GM18507 (cell line): ENCODE measurements around the gene KCNH1.

ENCODE experiments used
- DNase-seq: peaks from one replicate; pipeline ENCODE4 v3.0.0; 2011; ENCODE audit warnings: low read depth; ENCODE audit not compliant: insufficient read length; ENCODE audit errors: extremely low spot score
- FAIRE-seq: peaks from 2 replicates; lab custom pipeline; 2011; peaks lifted over from hg19 to GRCh38; lab: Jason Lieb, UNC

KCNH1 gene

DNA sequence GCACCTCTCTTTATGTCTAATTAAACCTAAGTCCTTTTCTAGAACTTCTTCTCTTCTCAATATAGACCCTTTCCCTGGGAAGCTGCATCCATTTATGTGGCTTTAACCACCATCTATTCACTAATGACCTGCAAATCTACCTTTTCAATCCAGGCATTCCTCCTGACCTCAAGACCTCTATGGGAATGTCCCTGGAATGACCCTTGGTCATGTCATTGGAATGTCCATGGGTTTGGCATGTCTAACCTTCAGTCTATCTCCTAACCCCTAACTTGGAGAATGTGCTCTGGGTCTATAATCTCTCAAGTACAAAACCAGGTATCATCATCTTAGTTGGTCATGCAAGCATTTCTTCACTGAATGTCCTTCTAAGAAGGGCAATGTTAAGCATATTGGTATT, 196.1 kb downstream of the KCNH1 start:
- FAIRE-seq (no peak), DNase-seq (no peak)

DNA sequence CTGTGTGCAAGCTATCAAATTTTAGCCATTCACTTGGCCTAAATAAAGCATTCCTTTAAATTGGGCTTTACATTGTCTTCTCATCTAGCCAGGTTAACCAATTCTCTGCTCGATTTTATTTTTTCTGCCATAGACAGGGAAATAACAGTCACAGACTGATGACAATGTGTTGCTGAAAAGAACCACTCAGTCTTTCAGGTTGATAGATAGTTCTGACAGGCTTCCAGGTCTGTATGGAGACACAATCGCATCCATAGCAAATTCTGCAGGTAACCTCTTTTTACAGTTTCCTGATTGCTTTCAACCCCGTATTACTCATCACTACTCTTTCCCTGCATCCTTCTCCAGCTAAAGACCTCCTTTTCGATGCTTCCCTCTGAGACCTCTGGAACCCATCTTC, 198.0 kb downstream of the KCNH1 start:
- DNase-seq (no peak), FAIRE-seq (no peak)

DNA sequence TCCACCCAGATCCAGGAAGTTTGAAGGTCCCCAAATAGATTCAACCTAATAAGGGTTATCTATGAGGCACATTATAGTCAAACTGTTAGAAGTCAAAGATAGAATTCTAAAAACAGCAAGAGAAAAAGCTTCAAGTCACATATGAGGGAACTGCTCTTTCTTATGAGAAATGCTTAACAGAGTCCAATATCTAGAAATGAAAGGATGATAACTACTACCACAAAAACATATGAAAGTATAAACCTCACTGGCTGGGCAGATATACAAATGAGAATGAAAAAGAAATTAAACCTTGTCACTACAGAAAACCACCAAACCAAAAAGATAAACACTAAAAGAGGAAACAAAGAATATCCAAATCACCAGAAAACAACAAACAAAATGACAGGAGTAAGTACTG, 201.8 kb downstream of the KCNH1 start:
- no peak for DNase-seq
- no peak for FAIRE-seq

DNA sequence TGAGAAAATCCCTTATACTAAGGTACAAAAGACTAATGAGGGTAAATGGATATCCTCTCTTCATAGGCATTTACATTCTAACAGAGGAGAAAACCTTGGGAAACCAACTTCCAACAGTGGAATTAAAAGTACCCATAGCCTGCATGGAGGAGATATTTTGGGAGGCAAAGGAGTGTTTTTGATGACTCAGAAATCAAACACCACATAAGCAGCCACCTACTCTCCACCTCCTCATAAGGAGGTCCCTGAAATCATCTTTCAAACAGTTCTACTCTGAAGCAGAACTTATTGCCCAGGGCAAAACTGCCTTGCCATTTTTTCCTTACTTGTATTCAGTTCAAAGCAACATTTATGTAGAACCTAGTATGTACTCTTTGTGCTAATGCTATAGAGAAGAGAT, 211.3 kb downstream of the KCNH1 start:
- FAIRE-seq (no peak), DNase-seq (no peak)

DNA sequence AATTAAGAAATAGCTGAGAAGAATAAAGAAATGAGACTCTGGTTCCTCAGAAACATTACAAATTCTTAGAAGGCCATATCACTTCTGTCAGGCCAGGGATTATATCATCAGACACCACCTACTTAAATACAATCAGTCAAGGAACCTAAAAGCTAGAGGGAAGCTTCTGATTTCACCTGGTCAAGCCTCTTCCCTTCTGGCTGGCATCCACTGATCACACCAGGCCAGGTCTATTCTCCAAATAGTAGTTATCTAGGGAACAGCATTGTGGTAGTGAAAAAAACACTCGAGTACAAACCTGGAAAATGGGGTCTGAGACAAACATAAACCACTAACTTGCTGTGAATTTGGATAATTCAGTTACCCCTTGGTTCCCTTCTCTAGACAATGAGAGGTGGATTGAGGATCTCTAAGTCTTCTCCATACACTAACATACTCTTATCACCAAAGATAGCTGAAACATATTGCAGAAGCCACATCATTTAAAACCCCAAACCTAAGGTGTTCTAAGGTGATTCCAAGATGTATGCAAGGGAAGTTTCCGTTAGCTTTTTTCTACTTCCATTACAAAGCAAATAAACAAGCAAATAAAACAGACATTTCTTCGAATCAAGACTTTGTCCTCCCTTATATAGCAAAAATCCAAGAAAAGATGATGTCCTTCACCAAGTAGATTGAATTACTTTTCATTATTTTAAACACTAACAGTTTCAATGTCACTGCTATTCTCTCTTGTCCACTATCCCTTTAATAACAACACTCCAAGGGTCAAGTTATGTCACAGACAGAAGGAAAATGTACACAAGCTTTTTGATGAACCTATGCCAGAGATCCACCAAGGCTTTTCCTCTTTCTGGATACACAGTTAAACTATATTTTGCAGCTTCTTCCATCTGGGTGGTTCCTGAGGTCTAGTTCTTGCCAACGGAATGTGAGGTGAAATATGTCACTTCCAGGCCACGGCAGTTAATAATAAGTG, 212.9 kb downstream of the KCNH1 start:
- FAIRE-seq (no peak), DNase-seq (no peak)

DNA sequence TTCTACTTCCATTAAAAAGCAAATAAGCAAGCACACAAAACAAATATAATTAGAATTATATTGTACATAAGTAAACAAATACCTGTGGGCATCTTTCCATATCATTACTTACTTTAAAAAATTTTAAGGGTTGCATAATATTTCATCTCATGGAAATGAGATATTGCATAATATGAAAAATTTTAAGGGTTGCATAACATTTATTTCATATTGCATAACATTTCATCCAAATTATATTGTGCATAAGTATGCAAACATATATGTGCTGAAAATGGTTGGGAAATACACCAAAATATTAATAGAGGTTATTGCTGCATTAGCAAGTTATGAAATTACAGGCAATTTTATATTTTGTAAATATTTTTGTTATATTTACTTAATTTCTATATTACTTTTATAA, 213.7 kb downstream of the KCNH1 start:
- no peak for FAIRE-seq
- DNase-seq: no peak

DNA sequence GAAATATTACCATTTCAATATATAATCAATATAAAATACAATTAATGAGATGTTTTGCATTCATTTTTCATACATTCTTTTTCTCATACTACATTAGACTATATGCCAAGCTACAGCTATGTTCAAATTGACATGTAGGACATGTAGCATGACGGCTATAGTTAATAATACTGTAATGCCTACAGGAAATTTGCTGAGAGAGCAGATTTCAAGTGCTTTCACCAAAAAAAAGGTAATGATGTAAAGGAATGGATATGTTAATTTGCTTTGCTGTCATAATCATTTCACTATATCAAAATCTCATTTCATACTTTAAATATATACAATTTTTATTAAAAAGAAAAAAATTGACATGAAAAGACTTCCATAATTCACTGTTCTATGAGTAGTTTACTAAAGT, 215.1 kb downstream of the KCNH1 start:
- FAIRE-seq: no peak
- no peak for DNase-seq

DNA sequence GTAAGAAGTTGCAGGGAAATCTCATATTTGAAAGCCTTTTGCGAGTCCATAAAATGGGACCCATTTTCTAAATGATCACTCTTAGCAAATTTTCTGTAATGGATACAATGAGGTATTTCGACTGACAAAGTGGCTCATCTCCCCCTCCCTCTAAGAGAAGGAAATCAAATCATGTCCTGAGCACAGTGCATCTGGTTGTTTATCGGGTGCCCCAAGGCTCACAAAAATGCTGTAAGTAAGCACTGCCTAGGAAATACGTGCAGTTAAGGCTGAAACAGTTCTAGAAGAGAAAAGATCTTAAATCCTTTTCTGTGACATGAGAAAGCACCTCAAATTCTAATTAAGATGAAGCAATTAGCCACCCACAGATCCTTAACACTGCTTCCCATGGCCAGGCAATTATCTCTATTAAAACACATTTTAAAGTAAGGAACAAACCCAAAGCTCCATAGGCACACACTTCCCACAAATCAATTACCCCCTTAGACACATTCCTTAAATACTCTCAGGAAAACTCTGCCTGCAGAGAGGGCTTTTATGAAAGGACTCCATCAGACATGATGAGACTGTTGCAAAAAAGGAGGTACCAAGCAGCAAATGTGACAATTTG, 216.3 kb downstream of the KCNH1 start:
- FAIRE-seq (no peak), DNase-seq (no peak)

DNA sequence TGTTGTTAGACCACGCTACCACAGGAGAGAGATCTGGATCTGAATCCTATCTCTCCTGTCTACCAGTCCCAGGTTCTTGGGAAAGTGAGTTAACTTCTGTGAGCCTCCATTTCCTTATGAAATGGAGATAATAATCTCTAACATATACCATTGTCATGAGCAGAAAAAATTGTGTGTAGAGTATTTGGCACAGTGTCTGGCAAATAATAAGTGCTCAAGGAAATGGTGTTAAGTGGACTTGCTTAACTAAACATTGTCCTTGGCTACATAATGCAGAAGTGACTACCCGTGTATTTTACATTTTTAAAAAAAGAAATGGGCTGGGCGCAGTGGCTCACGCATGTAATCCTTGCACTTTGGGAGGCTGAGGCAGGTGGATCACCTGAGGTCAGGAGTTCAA, 217.4 kb downstream of the KCNH1 start:
- DNase-seq: no peak
- FAIRE-seq: no peak

DNA sequence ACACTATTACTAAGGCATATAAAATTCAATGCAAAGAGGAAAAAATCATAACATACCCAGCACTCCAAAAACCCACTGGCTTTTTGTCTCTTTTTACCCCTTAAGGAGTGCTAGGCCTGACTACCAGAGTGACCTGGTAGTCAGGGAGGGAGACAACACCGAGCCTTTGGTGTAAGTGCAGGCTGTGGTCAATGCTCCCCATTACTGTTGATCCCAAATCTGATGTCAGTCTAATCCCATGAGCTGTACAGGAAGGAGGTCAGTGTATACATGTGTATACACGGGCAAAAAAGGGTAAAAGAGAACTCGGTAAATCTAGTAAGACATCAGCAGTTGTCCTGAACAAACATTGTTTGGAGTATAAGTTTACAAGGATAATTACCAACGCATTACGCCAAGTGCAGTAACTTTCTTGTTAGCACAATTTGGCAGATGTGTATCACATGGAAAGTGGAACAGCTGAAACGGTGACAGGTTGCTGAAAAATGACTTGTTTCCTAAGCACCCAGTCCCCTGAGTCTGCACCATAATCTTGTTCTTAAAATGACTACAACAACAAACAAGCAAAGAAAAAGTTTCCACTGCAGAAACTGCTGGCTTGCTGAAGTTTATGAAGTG, 217.9 kb downstream of the KCNH1 start:
- FAIRE-seq (no peak), DNase-seq (no peak)

DNA sequence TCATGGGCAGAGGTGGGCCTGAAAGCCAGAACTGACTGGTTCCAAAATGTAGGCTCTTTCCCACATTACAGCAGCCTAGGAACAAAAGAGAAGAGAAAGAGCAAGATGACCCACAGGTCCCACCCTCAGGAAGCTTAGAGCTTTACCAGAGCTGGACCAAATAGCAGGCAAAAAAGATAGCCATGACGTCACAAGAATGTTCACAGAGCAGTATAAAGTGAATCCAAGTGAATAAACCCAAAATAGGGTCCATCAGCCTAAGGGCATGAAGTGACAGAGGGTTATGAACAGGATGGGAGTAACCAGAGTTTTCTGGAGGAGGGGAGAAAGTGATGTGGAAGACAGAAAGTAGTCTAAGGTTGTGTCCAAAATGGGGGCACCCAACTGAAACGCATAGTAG, 221.2 kb downstream of the KCNH1 start:
- no peak for DNase-seq
- no peak for FAIRE-seq

DNA sequence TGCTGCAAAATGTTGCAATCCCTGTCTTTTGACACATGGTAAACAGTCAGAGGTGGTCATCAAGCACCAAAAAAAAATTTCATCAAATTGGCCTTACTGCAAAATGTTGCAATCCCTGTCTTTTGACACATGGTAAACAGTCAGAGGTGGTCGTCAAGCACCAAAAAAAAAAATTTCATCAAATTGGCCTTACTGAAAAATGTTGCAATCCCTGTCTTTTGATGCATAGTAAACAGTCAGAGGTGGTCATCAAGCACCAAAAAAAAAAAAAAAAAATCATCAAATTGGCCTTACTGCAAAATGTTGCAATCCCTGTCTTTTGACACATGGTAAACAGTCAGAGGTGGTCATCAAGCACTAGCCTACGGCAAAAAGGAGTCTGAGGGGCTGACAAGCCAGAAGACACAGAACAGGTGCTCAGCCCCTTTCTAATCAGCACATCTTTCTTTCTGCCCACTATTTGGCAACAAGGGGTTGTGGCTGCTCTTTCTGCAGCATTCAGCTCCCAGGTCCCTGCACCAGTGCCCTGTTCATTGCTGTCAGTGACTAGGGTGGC, 223.8 kb downstream of the KCNH1 start:
- FAIRE-seq (no peak), DNase-seq (no peak)

DNA sequence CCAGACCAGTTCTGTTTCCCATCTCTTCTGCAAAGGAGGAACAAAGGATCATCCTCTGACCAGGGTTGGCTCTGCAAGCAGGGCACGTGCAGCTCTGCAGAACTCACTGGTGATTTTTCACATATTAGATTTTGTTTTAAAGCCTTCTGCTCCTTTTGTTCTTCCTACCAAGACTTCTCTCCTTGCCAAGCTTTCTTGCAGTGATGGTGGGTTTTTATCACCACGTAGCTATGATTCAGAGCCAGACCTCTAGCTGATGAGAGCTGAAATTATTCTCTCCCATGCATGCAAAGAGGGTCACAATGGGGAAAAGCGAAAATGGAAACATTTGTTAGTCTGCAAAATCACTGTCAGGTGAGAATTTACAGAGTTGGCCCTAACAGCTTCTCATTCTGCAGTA, 225.2 kb downstream of the KCNH1 start:
- no peak for FAIRE-seq
- DNase-seq: no peak

DNA sequence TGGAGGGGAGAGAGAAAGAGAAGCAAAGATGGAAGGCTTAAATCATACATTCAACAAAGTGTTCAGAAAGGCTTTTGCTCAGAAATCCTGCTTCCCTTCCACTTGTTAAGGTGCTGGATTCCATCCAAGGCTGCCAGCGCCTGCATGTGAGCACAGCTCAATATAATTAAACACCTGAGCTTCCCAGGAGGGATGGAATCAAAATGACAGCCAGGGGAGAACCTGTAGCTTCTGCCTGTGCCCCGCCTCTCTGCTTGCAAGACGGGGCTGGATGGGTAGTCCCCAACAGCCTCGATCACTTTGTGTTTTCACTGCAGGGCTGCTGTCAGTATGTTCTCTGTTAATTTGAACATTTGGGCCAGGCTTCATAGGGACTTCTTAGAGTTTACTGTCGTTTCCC, 225.7 kb downstream of the KCNH1 start:
- DNase-seq (no peak), FAIRE-seq (no peak)

DNA sequence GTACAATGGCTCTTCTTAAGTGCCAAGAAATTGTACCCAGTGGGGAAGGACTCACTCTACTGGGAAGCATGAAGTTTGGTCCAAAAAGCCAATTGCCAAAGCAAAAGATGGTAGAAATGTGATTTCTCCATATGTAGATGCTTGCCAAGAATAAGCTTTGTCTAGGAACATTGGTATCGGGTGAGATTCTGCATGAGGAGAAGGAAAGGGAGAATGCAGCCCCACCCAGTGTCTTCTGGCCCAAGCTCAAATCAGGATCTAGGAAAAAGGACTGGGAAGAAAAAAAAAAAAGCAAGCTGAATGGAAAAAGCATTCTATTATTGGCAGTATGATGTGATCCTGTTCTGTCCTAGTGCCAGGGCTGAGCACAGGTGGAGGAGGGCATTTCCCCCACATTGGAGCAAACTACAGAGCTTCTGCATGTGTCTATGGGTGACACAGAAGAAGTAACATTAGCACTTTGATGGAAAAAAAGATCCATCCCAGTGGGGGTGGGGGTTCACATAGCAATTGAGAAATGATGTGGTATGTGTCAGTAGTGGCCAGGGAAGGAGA, 226.6 kb downstream of the KCNH1 start:
- no peak for DNase-seq
- no peak for FAIRE-seq

DNA sequence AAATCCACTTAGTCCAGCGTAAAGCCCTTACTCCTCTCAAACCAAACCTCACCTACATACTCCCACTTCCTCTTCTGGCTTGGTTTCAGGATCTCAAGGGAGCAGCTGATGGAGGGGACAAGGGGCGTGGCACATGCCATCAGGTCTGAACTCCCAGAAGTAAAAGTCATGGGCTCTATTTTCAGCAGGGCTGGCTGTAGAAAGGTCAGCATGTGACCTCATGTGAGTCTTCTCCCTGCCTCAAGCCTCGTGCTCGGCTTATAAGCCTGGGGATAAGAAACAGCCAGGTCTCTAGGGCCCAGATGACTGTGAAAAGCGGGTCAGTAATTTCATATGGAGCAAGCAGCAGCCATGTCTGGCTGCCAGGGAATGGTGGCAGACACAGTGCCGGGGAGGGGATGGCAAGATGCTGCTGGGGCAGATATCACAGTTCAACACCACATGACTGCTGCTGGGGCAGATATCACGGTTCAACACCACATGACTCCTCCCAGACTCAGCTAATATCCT, 227.9 kb downstream of the KCNH1 start:
- FAIRE-seq (no peak), DNase-seq (no peak)

DNA sequence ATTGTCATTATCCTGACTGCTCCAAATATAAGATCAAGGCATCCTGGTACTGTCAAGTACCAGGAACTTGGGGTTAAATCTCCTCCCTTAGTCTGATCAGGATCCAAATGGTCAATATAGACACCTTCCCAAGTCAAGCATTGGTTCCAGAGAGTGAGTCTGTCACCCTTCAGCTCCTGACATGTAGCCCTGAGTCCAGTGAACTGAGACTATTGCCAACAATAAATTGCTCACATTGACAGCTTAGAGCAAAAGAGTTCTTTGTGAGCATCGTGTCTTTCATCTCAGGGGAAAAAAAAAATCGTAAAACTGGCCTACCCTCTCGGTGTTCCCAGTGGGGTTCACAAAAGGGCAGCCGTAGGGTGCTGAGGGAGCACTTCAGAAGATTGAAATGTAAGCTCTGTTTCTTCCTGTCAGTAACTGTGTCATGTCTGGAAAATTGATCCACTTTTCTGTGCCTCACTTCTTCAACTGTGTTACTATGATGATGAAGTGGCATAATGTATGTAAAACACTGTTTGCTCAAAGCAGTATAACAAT, 228.5 kb downstream of the KCNH1 start:
- DNase-seq: no peak
- no peak for FAIRE-seq

DNA sequence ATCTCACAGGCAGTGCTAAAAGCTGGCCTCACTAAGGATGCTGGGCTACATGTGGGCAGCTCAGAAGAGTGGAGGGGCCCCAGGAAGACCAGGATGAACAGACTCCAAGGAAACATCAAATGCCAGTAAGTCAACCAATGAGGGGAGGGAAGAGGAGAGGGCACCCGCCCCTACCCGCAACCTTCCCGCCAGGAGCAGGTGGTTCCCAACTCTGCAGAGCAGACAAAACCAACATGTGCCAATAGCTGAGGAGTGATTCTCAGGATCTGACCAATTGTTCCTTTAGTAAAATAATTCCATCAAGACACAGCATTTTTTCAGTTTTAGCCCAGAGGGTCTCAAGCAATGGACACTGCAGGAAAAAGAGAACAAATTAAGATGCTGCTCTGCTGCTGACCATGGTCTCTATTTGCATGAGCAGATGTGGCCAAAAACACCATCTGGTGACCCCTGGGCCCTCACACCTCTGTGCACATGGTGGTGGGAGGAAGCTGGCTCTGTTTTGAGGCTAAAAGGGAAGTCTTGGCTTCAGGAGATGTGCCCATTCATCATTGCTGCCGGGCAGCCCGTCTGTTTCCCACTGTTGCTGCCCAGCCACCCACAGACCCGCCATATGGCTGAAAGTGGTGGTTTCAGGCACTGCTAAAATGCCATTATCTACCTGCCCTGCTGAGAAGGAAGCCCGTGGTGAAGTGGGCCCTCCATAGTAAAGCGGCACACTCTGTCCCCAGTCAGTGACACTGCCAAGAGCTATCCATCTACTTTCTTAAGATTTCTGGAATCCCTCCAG, 231.8 kb downstream of the KCNH1 start:
- no peak for FAIRE-seq
- no peak for DNase-seq

DNA sequence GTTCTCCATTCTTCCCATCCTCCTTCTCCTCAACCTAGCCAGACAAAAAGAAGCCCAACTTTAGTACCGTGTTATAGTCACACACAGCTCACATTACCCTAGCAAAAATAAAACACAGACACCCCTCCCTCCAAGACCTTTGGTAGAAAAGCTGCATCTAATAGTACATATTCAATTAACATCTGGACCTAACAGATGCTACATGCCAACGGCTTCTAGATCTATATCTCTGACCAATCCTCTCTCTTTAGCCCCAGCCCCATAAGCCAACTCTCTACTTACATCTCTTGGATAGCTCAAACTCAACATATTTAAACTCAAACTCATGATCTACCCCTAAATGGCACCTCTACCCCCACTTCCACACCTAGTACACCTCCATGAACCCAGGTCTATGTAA, 233.1 kb downstream of the KCNH1 start:
- FAIRE-seq (no peak), DNase-seq (no peak)
